Effector memory CD4-positive, alpha-beta T cell (primary cell): ENCODE measurements around the gene TSPO.

Source experiments
- DNase-seq, 3 donors: peaks; one replicate each; pipeline ENCODE4 v3.0.0-alpha.2; 2020
- H3K27ac ChIP-seq: 2 replicates; pipeline ENCODE4 v1.7.0; 2013; ENCODE audit warnings: mild to moderate bottlenecking, low read length, moderate library complexity; ENCODE audit not compliant: insufficient read depth, poor library complexity, severe bottlenecking
- H3K27me3 ChIP-seq: replicated peaks from 2 replicates; pipeline ENCODE4 v1.7.0; 2013; ENCODE audit warnings: mild to moderate bottlenecking, low read length; ENCODE audit not compliant: insufficient read depth, control insufficient read depth, poor library complexity, severe bottlenecking
- H3K36me3 ChIP-seq: 2 replicates; pipeline ENCODE4 v1.7.0; 2013; ENCODE audit warnings: mild to moderate bottlenecking, low read length, moderate library complexity; ENCODE audit not compliant: control insufficient read depth, insufficient read depth
- H3K4me1 ChIP-seq: 2 replicates; pipeline ENCODE4 v1.7.0; 2013; ENCODE audit warnings: low read length, mild to moderate bottlenecking; ENCODE audit not compliant: control insufficient read depth, insufficient read depth, poor library complexity, severe bottlenecking
- H3K4me3 ChIP-seq: 2 replicates; pipeline ENCODE4 v1.7.0; 2013; ENCODE audit warnings: low read length, low read depth, mild to moderate bottlenecking; ENCODE audit not compliant: insufficient read depth, poor library complexity, severe bottlenecking
- H3K9me3 ChIP-seq: 2 replicates; pipeline ENCODE4 v1.7.0; 2013; ENCODE audit warnings: mild to moderate bottlenecking, low read length, moderate library complexity; ENCODE audit not compliant: control insufficient read depth

The TSPO gene

GRCh38 chr22:43200555-43200954, 49.2 kb downstream of the TSPO start:
- Histone ChIP-seq H3K4me1 (no peaks in the 10 kb centered on the region), H3K4me3 (no peak overlapping the region), H3K36me3 (no peaks in the 10 kb centered on the region), H3K27ac (no peak overlapping the region), H3K27me3 (no peaks in the 10 kb centered on the region), H3K9me3 (no peaks in the 10 kb centered on the region)
- DNase-seq = no peak

- no peak overlapping the region for H3K4me3 ChIP-seq
- H3K27me3 ChIP-seq = no peaks in the 10 kb centered on the region
- H3K4me1 ChIP-seq = peaks cover 9% of the 10 kb centered on the region
- H3K9me3 ChIP-seq = no peaks in the 10 kb centered on the region
- DNase-seq = no peak
- H3K36me3 ChIP-seq = no peaks in the 10 kb centered on the region
- H3K27ac ChIP-seq = no peak overlapping the region
Observed at GRCh38 chr22:43201486-43202219, 50.3 kb downstream of the TSPO start.

DNA sequence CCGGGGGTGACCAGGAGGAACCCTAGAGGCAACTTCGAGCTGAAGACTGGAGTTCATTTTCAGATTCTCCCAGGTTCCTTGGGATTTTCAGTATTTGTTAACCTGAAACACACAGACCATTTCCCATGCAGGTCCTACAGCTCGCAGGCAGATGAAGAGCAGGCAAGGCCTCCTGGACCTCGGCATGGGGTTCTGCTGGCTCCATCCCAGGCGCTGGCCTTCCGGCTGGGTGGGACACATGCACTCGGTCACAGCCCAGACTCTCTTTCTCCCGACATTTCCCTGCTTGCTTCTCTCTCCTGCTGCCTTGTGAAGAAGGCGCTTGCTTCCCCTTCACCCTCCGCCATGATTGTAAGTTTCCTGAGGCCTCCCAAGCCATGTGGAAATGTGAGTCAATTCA, 51.0 kb downstream of the TSPO start:
- Histone ChIP-seq H3K27me3 (no peaks in the 10 kb centered on the region), H3K4me3 (no peak overlapping the region), H3K4me1 (peaks cover 9% of the 10 kb centered on the region), H3K27ac (no peak overlapping the region), H3K9me3 (no peaks in the 10 kb centered on the region), H3K36me3 (no peaks in the 10 kb centered on the region)
- DNase-seq = no peak

GRCh38 chr22:43202756-43203410, 51.5 kb downstream of the TSPO start:
- Histone ChIP-seq H3K4me3 (no peak overlapping the region), H3K4me1 (peaks cover 9% of the 10 kb centered on the region), H3K36me3 (no peaks in the 10 kb centered on the region), H3K27ac (no peak overlapping the region), H3K27me3 (no peaks in the 10 kb centered on the region), H3K9me3 (no peaks in the 10 kb centered on the region)
- no peak for DNase-seq

GRCh38 chr22:43203471-43203981, 52.2 kb downstream of the TSPO start:
- Histone ChIP-seq H3K9me3 (no peaks in the 10 kb centered on the region), H3K36me3 (no peaks in the 10 kb centered on the region), H3K4me1 (peaks cover 9% of the 10 kb centered on the region), H3K4me3 (no peak overlapping the region), H3K27ac (no peak overlapping the region), H3K27me3 (no peaks in the 10 kb centered on the region)
- no peak for DNase-seq

DNA sequence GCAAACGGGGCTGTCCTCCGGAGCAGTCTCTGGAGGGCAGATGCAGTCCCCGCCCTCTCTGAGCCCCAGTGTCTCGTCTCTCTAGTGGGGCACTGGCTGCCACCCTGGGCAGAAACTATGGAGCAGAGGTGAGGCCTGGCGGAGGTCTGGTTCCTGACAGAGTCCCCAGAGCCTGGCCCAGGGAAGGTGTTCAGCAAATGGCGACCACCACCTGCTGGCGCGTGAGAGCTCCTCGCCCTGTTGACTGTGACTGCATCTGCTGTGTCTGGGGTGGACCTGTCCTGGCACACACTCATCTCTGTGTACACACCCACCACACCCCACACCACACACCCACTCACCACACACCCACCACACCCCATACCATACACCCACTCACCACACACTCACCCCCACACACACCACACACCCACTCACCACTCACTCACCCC, 53.9 kb downstream of the TSPO start:
- Histone ChIP-seq H3K27ac (no peak overlapping the region), H3K9me3 (no peaks in the 10 kb centered on the region), H3K4me3 (no peak overlapping the region), H3K4me1 (peaks cover 9% of the 10 kb centered on the region), H3K27me3 (no peaks in the 10 kb centered on the region), H3K36me3 (no peaks in the 10 kb centered on the region)
- no peak for DNase-seq

- Histone ChIP-seq H3K4me3 (no peak overlapping the region), H3K4me1 (peaks cover 9% of the 10 kb centered on the region), H3K27me3 (no peaks in the 10 kb centered on the region), H3K9me3 (no peaks in the 10 kb centered on the region), H3K36me3 (no peaks in the 10 kb centered on the region), H3K27ac (no peak overlapping the region)
- DNase-seq = no peak
Observed at GRCh38 chr22:43205748-43206508, 54.6 kb downstream of the TSPO start.

DNA sequence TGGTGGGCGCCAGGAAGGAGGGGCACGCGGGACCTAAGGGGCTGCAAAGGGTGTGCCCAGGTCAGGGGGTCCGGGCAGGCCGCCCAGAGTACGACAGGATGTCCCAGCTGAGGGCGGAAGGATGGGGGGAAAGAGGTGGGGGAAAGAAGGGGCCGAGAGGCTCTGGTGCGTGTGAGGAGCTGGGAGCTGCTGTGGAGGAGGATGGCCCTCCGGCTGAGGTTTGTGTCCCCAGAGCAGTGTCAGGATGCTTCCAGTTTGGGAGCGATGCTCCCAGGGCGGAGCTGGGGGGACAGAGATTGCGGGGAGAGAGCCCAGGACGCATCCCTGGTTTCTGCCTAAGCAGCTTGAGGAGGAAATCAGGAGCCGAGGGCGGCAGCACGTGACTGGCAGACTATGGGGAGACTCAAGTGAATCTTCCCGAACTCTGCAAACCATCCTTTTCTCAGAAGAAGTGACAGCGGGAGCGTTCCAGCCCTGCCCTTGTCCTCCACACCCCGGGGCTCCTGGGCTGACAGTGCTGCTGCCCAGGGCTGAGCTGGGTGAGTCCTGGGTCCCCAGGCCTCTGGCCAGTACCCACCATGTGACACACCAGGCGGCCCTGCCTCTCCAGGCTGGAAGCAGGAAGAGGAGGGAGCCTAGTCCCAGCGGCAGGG, 55.3 kb downstream of the TSPO start:
- Histone ChIP-seq H3K36me3 (no peaks in the 10 kb centered on the region), H3K4me1 (peaks cover 9% of the 10 kb centered on the region), H3K27me3 (no peaks in the 10 kb centered on the region), H3K4me3 (no peak overlapping the region), H3K27ac (no peak overlapping the region), H3K9me3 (no peaks in the 10 kb centered on the region)
- no peak for DNase-seq

DNA sequence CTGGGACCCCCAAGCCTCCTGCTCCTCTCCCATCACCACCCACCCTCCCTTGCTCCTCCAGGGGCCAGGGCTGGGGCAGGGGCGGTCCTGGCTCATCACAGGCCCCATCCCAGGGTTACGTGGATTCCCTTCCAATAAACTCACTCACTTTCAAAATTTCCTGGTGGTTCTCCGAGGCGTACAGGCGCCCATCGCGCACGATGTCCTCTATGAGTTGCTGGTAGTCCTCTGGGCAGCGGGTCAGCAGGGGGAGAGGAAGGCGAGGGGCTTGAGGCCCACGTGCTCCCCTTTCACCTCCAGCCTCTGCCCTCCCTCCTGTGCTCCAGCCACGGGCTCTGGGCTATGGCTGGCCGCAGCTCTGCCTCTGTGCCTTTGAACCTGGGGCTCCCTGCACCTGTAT, 56.0 kb downstream of the TSPO start:
- Histone ChIP-seq H3K27me3 (no peaks in the 10 kb centered on the region), H3K9me3 (no peaks in the 10 kb centered on the region), H3K27ac (no peak overlapping the region), H3K4me3 (no peak overlapping the region), H3K36me3 (no peaks in the 10 kb centered on the region), H3K4me1 (peaks cover 9% of the 10 kb centered on the region)
- DNase-seq = no peak
